ENCODE results near the gene ACSS1.

GRCh38 chr20:24969186-24970029, 88.5 kb downstream of the ACSS1 start:
- TF ChIP-seq CTCF (IDR thresholded peaks at IDR 0.05) (no peak), EP300 (IDR thresholded peaks at IDR 0.05) (no peak), POLR2A (IDR thresholded peaks at IDR 0.05) (no peak)

Measured in upper lobe of left lung (tissue), 4 donors.